ENCODE data around the gene BCL11A.

BCL11A gene

DNA sequence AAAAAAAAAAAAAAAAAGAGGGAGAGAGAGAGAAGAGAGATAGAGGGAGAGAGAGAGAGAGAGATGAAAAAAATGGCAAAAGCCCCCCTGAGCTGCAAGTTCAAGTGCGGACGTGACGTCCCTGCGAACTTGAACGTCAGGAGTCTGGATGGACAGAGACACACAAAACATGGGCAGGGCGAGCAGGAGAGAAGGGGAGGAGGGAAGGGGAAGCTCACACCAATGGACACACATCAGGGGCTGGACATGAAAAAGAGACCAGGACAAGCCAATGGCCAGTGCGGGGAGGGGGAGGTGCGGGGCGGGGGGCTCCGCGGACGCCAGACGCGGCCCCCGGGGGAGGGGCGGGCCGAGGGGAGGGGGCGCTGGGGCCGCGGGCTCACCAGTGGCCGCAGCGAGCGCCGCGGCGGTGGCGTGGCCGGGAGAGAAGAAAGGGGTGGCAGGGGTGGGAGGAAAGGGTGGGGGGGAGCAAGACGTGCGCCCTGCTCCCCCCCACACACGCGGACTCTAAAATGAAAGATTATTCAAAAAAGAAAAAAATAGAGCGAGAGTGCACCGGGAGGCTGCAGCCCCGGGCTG is at the start of gene BCL11A:
Gene BCL11A (minus strand): TSS at position 160 of the 579 bp plus-strand sequence. CDS start 384 bp downstream, outside the sequence.
- DNase-seq (ENCODE audit: low read depth), result no peak

- no peak for DNase-seq (ENCODE audit: low read depth)
Observed at GRCh38 chr2:60602828-60603532, 49.5 kb upstream of the BCL11A start.

- no peak for DNase-seq (ENCODE audit: low read depth)
Observed at GRCh38 chr2:60602388-60602787, 48.9 kb upstream of the BCL11A start.

DNA sequence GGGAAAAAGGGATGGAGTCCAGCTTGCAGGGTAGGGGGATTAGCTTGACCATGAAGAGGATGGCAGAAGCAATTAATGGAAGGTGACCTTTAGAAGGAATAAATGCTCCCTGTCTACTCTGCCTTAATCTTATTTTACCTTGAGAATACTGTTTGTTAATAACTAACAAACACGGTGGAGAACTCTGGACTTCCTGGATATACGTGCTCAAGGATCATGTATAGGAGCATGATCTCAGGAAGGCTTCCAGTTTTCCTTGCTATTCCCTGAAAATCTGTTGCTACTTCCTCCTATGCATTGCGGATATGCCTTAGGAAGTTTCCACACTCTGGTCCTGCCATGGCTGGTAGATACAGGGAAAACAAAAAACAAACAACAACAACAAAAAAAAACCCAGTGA is 44.8 kb upstream of the BCL11A start:
- DNase-seq (ENCODE audit: low read depth), result no peak

GRCh38 chr2:60597346-60597745 is 43.9 kb upstream of the BCL11A start:
- no peak for DNase-seq (ENCODE audit: low read depth)

DNA sequence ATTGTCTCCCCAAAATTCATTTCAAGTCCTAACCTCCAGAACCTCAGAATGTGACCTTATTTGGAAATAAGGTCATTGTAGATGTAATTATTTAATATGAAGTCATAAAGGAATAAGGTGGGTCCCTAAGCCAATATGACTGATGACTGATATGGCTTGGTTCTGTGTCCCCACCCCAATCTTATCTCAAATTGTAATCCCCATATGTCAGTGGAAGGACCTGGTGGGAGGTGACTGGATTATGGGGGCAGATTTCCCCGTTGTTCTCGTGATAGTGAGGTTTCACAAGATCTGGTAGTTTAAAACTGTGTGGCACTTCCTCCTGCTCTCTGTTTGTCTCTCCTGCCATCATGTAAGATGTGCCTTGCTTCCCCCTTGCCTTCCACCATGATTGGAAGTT is 43.0 kb upstream of the BCL11A start:
- no peak for DNase-seq (ENCODE audit: low read depth)

GRCh38 chr2:60595953-60596352 is 42.5 kb upstream of the BCL11A start:
- DNase-seq (ENCODE audit: low read depth), result no peak

DNA sequence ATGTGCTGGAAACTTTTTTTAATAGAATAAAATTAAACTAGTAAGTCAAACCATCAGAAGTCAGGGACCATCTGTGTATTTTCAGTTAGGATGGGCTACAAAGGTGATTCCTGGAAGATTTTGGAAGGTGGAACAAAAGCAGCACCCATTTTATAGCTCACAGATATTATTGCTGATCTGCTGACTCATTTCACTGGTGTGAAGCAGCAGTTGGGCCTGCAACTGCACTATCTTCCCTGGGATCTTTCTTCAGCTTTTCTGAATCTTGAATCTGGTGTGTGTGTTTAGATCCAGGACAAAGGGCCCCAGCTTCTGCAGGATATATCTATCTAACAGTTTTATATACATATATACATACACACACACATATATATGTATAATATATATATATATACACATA is 35.6 kb upstream of the BCL11A start:
- no peak for DNase-seq (ENCODE audit: low read depth)

GRCh38 chr2:60586081-60586480 is 32.6 kb upstream of the BCL11A start:
- no peak for DNase-seq (ENCODE audit: low read depth)

DNA sequence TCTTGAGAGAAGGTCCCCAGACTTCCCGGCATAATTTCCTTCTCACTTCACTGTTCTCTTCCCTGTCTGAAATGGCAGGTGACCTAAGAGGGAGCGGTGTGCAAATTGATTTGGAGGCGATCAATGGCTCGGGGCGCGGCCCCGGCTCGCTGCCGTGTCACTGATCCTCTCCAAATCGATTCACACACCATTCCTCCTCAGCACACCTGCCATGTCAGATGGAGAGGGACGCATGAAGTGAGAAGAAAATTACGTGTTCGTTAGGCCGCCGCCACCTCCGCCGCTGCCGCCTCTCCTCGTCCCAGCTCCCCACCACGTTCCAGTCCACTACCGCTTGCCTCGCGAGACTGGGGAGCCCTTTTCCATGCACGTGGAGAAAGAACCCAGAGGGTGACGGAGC is 31.8 kb upstream of the BCL11A start:
- DNase-seq (ENCODE audit: low read depth), result no peak

- no peak for DNase-seq (ENCODE audit: low read depth)
Observed at GRCh38 chr2:60583604-60584003, 30.1 kb upstream of the BCL11A start.

- DNase-seq (ENCODE audit: low read depth), result peak; percentile 22
Observed at GRCh38 chr2:60581433-60582282, 28.2 kb upstream of the BCL11A start.

- no peak for DNase-seq (ENCODE audit: low read depth)
Observed at GRCh38 chr2:60577682-60578283, 24.3 kb upstream of the BCL11A start.

DNA sequence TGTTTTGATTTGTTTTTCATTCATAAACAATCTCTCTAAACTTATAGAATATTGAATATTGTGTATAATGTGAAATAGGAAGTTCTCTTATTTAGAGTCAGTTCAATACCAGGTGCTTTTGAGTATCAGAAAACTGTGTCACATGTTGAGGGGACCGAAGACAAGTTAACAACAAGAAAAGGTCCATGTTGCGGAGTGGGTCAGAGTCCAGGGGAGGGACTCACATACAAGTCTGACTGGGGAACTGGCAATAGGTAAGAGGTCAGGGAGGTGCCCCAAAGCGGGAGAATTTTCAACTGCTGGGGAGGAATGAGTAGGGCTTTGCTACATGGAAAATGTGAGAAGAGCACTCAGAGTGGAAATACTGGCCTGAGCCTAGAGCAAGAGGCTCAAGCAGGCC is 19.8 kb upstream of the BCL11A start:
- DNase-seq (ENCODE audit: low read depth), result no peak

- DNase-seq (ENCODE audit: low read depth), result no peak
Observed at GRCh38 chr2:60570251-60570650, 16.8 kb upstream of the BCL11A start.

DNA sequence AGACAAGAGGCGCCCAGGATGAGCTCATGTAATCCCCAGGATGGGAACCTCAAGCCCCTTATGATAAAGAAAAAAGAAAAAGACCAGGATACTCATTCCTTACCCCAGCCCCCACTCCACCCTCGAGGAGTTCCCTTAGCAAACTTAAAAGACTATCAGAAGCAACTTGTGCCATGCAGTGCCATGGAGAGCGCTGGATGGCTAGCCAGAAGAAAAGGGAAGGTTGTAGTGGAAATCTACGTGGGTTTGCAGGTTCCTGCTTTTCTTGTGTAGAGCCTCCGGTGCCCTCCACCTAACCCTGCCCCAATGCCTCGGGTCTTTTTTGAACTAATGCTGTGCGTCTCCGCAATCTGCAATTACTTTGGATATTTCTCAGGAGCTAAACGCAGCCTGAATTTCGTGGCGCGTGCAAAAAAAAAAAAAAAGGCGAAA is 16.2 kb upstream of the BCL11A start:
- no peak for DNase-seq (ENCODE audit: low read depth)

- no peak for DNase-seq (ENCODE audit: low read depth)
Observed at GRCh38 chr2:60567919-60568768, 14.7 kb upstream of the BCL11A start.

DNA sequence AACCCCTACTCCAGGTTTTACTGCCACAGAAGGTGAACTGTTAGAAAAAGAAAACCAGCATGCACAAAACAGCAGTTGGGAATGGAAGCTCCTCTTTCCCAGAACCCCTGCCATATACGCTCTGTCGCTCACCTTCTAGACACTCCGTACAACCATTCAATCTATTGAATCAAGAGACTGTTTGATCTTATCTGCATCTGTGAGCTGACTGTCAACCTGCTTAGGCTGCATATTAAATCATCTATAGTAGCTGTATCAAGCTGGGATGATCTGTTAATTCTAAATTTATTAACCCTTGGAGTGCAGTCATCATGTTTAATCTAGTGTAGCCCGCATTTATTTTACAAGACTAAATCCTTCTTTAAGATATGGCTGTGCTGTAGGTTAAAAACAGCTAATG is 13.6 kb upstream of the BCL11A start:
- no peak for DNase-seq (ENCODE audit: low read depth)

GRCh38 chr2:60565472-60565871 is 12.0 kb upstream of the BCL11A start:
- no peak for DNase-seq (ENCODE audit: low read depth)

DNA sequence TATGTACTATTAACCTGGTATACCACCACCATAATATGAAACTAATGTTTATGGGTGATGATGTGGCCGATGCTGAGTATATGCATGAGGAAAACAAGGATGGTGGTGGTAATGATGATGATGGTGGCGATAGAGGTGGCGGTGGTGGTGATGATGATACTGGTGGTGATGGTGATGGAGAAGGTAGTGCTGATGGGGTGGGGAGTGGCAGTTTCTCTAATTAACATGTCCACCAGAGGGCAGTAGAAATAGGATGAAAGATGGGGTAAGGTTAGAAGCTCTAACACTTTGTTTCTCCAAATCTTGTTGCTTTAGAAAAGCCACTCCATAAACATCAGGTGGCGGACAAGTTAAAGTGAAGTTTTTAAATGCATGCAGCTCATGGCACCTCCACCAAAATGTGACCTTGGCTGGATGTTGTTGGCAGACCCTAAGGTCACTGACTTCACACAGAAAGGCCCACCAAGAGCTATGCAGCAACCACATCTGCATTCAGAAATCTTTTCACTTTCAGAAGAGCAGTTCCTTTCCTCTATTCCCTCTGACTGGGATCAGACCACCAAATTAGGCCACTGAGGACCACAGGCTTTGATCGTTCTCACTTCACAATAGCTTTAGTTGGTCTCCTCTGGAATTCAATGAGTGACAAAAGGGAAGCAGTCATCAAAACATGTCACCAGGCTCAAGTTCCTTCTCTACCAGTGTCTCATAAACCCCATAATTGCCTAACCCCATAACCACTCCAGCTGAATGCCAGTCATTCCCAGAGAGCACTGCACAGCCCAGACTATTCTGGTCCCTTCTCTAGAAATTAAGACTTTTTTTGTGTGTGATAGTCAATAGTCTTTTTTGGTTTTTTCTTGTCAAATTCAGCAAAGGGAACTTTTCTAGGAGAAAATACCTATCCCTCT is 7.5 kb upstream of the BCL11A start:
- DNase-seq (ENCODE audit: low read depth), result no peak

DNA sequence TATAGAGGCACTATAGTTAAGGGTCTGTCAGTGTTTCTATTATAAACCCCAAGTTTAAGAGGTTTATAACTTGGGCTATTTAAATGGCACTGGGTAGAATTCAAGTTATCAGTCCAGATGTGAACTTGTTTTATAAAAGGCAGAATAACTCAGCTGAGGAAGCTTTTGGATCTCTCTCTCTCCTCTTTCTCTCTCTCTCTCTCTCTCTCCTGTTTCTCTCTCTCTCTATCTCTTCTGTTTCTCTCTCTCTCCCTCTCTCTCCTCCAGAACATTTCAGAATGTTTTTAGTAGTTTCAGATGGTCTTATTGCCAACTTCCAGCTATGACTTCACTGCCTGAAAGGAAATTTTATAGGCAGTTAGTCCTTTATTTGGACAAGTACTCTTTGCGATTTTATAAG is 6.4 kb upstream of the BCL11A start:
- DNase-seq (ENCODE audit: low read depth), result no peak

Data from stimulated activated CD8-positive, alpha-beta memory T cell treated with anti-CD3 and anti-CD28 coated beads, Interleukin-12 subunit alpha, Interleukin-12 subunit beta, amount 100 ng/mL, for 1 hour (primary cell).